SK-N-SH (cell line): ENCODE measurements around the gene DNAJC16.

ENCODE experiments used
- CTCF ChIP-seq: fragments of 200-600 bp; sonication (generic); IDR thresholded peaks from 2 replicates; pipeline ENCODE4 v1.6.1; 2017; ENCODE audit warnings: antibody characterized with exemption, mild to moderate bottlenecking, moderate library complexity
- EP300 ChIP-seq, 2 experiments: IDR thresholded peaks; 2 replicates each; pipeline versions ENCODE4 v1.4.0 to v1.6.1; 2012; ENCODE audit warnings: borderline replicate concordance in 1 of 2, low read depth in 1 of 2, low read length in 1 of 2
- FOSL2 ChIP-seq: IDR thresholded peaks from 2 replicates; pipeline ENCODE4 v1.4.0; 2012; ENCODE audit warnings: low read depth, mild to moderate bottlenecking, moderate library complexity, borderline replicate concordance
- FOXM1 ChIP-seq: IDR thresholded peaks from 2 replicates; pipeline ENCODE4 v1.4.0; 2012; ENCODE audit warnings: low read depth, mild to moderate bottlenecking
- GABPA ChIP-seq: IDR thresholded peaks from 2 replicates; pipeline ENCODE4 v1.4.0; 2012; ENCODE audit warnings: low read depth, mild to moderate bottlenecking
- GATA2 ChIP-seq: sonication (generic); formaldehyde crosslinking; IDR thresholded peaks from 2 replicates; pipeline ENCODE4 v1.5.0; 2020; ENCODE audit warnings: mild to moderate bottlenecking, missing genetic modification reagents
- RXRA ChIP-seq: IDR thresholded peaks from 2 replicates; pipeline ENCODE4 v1.4.0; 2012; ENCODE audit warnings: low read depth, mild to moderate bottlenecking, borderline replicate concordance
- SIN3A ChIP-seq: IDR thresholded peaks from 2 replicates; pipeline ENCODE4 v1.6.1; 2012; ENCODE audit warnings: low read depth, mild to moderate bottlenecking, low read length, moderate library complexity, borderline replicate concordance

GRCh38 chr1:15526490-15527339, at the start of gene DNAJC16:
- TF ChIP-seq RXRA (no peak), GATA2 (CRISPR knock-in tag) (no peak), GABPA (peak; percentile 32), CTCF (no peak; the same call in 1 of the 2 replicates), SIN3A (peak; percentile 38; the same call in 1 of the 2 replicates), FOSL2 (no peak), FOXM1 (no peak), EP300 (IDR thresholded peaks at IDR 0.05; ENCODE audit: borderline replicate concordance in 1 of 2, low read depth in 1 of 2, low read length in 1 of 2) (no peak; a peak in 1 of 4 replicates)
